H54 (cell line): ENCODE results near the gene GMDS.

Source experiments
- DNase-seq: peaks from one replicate; pipeline ENCODE4 v3.0.0; 2011; ENCODE audit warnings: low spot score, mixed read lengths; ENCODE audit not compliant: insufficient read length
- FAIRE-seq: peaks from 3 replicates; lab custom pipeline; 2011; peaks lifted over from hg19 to GRCh38; lab: Jason Lieb, UNC
- POLR2A ChIP-seq: IDR thresholded peaks from 2 replicates; pipeline ENCODE4 v1.6.1; 2011; ENCODE audit warnings: low read depth, mild to moderate bottlenecking, low read length

GMDS gene

GRCh38 chr6:1812034-1812433 lies 433.4 kb downstream of the GMDS start:
- TF ChIP-seq POLR2A: no peak
- DNase-seq (no peak), FAIRE-seq (no peak)

GRCh38 chr6:1810880-1811279 lies 434.5 kb downstream of the GMDS start:
- TF ChIP-seq POLR2A: no peak
- FAIRE-seq: no peak
- DNase-seq: no peak

GRCh38 chr6:1809291-1809988 lies 436.0 kb downstream of the GMDS start:
- no peak for FAIRE-seq
- no peak for DNase-seq
- TF ChIP-seq POLR2A: no peak

- DNase-seq: no peak
- FAIRE-seq: no peak
Measured at GRCh38 chr6:1806935-1807334, 438.5 kb downstream of the GMDS start.

GRCh38 chr6:1802491-1803395 lies 442.7 kb downstream of the GMDS start:
- FAIRE-seq: no peak
- DNase-seq: no peak
- no peak for TF ChIP-seq POLR2A

More at GRCh38 chr6:1806935-1807334, 438.5 kb downstream of the GMDS start:
- TF ChIP-seq POLR2A: no peak

- no peak for FAIRE-seq
- DNase-seq: no peak
- TF ChIP-seq POLR2A: no peak
Measured at GRCh38 chr6:1801401-1801800, 444.0 kb downstream of the GMDS start.

- TF ChIP-seq POLR2A: no peak
- FAIRE-seq (no peak), DNase-seq (no peak)
Measured at GRCh38 chr6:1800845-1801244, 444.6 kb downstream of the GMDS start.

GRCh38 chr6:1798965-1799325 lies 446.5 kb downstream of the GMDS start:
- FAIRE-seq: no peak
- no peak for DNase-seq
- TF ChIP-seq POLR2A: no peak

GRCh38 chr6:1798303-1798964 lies 447.0 kb downstream of the GMDS start:
- DNase-seq (no peak), FAIRE-seq (no peak)
- no peak for TF ChIP-seq POLR2A

- TF ChIP-seq POLR2A: no peak
- FAIRE-seq: peak; percentile 65
- no peak for DNase-seq
Measured at GRCh38 chr6:1797801-1798200, 447.6 kb downstream of the GMDS start.

- no peak for DNase-seq
- TF ChIP-seq POLR2A: no peak
- no peak for FAIRE-seq
Measured at GRCh38 chr6:1796706-1797529, 448.5 kb downstream of the GMDS start.

GRCh38 chr6:1795910-1796309 lies 449.5 kb downstream of the GMDS start:
- TF ChIP-seq POLR2A: no peak
- FAIRE-seq: no peak
- DNase-seq: no peak

GRCh38 chr6:1792989-1793388 lies 452.4 kb downstream of the GMDS start:
- FAIRE-seq: peak; percentile 53
- DNase-seq: peak; percentile 26
- TF ChIP-seq POLR2A: no peak
